ENCODE data around the gene TLN1.

DNA sequence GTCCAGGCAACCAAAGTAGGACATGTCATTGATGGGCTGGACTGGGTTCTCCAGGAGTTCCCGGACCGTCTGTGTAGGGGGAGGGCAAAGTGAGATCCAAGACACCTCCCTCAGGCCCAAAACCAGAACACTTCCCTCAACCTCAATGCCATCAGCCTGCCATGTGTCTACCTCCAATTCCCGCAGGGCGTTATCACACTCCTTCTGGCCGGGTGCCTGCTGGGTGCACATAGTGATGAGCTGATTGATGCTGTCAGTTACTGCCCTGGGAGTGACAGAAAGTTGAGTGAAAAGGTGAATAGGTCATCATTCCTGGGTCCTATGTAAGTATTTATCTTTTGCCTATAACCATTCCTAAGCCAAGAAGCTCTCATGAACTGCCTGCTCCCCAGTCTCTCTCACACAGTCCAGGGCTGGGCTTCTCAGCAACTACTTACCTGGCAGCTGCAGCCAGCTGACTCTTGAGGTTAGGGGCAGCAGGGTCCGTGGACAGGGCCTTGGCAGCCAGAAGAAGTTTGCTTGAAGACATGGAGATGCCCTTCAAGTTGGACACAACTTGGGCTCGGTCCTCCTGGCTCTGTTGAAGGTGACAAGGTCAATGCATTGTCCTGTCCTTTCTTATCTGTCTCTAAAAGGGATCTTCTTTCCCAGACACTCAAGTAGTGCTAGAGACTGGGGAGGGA lies 21.0 kb downstream of the TLN1 start:
- TF ChIP-seq POLR2A (IDR thresholded peaks at IDR 0.05) = no peak
- no peak for TF ChIP-seq CTCF (IDR thresholded peaks at IDR 0.05)

Measured in prostate gland (tissue), 2 donors.